ENCODE results near the gene B3GALT2.
"Not testable (repeated sequence)": the region's sequence is repeated elsewhere in the genome, so short reads cannot be mapped to it uniquely, and the experiment has no call there.

B3GALT2 gene, protein sequence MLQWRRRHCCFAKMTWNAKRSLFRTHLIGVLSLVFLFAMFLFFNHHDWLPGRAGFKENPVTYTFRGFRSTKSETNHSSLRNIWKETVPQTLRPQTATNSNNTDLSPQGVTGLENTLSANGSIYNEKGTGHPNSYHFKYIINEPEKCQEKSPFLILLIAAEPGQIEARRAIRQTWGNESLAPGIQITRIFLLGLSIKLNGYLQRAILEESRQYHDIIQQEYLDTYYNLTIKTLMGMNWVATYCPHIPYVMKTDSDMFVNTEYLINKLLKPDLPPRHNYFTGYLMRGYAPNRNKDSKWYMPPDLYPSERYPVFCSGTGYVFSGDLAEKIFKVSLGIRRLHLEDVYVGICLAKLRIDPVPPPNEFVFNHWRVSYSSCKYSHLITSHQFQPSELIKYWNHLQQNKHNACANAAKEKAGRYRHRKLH

DNA sequence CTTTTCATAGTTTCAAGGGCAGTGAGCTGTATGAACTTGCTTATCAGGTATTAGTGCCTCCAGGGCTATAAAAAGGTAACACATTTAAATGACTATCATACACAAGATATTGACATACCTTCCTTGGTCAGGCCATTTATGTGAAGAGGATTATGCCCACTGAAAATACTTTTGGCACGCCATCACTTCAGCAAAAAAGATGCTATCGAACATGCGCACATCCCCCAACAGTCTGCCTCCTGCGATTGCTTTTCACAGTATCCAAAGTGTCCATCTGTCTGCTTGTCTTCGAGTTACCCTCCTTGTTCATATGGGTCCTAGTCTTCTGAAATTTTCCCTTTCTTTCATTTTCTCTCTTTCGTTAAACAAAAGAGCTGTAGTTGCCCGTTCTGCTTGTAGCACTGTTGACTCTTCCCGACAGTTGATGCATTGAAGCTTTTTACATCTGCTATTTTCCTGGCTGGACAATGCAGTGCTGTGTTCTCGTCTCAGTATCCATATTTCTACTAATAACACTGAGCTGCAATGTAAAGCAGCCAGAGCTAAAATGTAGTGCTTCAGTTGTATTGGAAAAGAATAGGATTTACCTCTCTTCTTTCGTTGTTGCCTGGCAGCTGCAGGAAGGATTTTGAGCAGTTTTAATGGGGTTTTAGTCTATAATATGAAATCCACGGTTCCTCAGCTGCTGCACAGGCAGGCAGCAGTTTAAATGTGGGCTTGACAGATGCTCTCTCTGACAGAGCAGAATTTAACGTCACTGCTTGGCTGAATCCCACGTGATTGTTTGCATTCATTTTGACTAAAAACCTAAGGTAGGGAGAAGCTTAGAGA, at the start of gene B3GALT2:
Gene B3GALT2 (minus strand): TSS at position 713 of the 831 bp plus-strand sequence. CDS start 5,051 bp downstream, outside the sequence.
- peak; percentile 63 for DNase-seq (ENCODE audit: low spot score)

GRCh38 chr1:193234530-193234929, 48.1 kb upstream of the B3GALT2 start:
- DNase-seq (ENCODE audit: low spot score), result no peak

DNA sequence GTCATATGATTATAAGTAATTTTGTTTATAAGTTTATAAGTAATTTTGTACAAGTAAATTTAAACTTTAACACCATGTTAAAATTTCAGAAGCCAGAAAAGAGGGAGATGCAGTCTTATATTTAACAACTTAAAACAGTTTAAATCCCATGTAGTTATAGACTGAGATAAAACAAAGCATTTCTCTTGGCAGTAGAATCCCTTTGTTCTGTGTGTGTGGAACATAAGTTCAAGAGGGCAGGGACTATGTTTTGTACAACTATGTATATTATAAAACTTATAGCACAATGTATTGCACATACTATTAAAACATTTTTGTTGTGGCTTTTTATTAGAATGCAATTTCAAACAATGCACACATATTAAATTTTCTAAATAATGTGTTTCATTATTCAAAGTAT, 44.7 kb upstream of the B3GALT2 start:
- DNase-seq (ENCODE audit: low spot score), result not testable (repeated sequence)

GRCh38 chr1:193229136-193229535, 42.7 kb upstream of the B3GALT2 start:
- DNase-seq (ENCODE audit: low spot score), result no peak

GRCh38 chr1:193222056-193222615, 35.7 kb upstream of the B3GALT2 start:
- no peak for DNase-seq (ENCODE audit: low spot score)

GRCh38 chr1:193221651-193222050, 35.2 kb upstream of the B3GALT2 start:
- no peak for DNase-seq (ENCODE audit: low spot score)

- DNase-seq (ENCODE audit: low spot score), result no peak
Observed at GRCh38 chr1:193219391-193219790, 33.0 kb upstream of the B3GALT2 start.

- DNase-seq (ENCODE audit: low spot score), result no peak
Observed at GRCh38 chr1:193216920-193217319, 30.5 kb upstream of the B3GALT2 start.

DNA sequence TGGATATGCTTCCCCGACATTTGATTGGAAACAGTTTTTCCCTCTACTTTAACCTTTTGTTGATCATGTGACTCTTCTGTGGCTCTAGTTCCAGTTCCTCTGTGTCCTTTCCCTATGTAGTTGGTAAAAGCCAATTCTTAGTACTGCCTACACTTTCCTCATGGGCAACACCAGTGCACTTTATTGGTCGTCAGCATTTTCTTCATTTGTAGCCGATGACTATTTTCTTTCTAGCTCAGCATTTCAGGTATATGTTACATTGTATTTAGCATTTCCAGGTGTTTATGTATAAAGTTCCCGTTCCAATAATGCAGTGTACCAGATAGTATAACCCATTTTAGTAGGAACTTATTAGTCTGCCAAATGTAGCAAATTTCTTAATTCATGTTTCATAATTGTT, 27.6 kb upstream of the B3GALT2 start:
- DNase-seq (ENCODE audit: low spot score), result no peak

DNA sequence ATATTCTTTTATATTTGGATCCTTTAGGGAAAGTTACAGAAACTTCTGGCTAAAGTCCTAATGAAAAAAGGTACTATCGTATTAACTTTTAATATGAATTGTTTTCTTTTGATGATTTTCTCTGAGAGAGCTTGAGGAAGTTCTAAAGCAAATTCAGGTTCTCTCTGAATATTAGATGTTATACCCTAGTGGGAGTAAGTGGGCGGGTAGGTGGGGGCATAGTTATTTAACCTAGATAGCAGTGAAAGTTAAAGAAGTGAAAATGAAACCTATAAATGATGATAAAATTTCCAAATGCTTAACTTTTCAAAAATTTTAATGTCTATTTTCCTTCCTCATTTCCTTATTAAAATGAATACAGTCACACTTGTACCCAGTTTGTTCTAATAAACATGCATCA, 26.2 kb upstream of the B3GALT2 start:
- DNase-seq (ENCODE audit: low spot score), result no peak

GRCh38 chr1:193211539-193211938, 25.1 kb upstream of the B3GALT2 start:
- no peak for DNase-seq (ENCODE audit: low spot score)

DNA sequence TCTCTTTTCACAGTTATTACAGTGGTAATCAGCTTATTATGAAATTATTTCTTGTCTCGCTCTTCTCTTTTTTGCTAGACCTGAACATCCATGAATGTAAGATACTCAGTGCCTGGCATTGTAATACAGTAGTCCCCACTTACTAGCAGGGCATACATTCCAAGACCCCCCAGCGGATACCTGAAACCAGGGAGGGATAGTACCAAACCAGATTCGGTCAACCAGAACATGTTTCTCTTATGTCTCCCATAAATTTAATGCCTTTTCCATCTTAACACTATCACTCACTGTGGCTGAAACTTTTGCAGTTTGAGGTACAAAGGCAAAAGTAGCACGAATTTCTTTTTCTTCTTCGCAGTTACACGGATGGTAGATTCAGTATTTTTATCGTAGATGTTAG, 24.6 kb upstream of the B3GALT2 start:
- no peak for DNase-seq (ENCODE audit: low spot score)

- DNase-seq (ENCODE audit: low spot score), result no peak
Observed at GRCh38 chr1:193201021-193201420, 14.6 kb upstream of the B3GALT2 start.

- DNase-seq (ENCODE audit: low spot score), result no peak
Observed at GRCh38 chr1:193199940-193200339, 13.5 kb upstream of the B3GALT2 start.

- DNase-seq (ENCODE audit: low spot score), result no peak
Observed at GRCh38 chr1:193192586-193192985, 6.2 kb upstream of the B3GALT2 start.

DNA sequence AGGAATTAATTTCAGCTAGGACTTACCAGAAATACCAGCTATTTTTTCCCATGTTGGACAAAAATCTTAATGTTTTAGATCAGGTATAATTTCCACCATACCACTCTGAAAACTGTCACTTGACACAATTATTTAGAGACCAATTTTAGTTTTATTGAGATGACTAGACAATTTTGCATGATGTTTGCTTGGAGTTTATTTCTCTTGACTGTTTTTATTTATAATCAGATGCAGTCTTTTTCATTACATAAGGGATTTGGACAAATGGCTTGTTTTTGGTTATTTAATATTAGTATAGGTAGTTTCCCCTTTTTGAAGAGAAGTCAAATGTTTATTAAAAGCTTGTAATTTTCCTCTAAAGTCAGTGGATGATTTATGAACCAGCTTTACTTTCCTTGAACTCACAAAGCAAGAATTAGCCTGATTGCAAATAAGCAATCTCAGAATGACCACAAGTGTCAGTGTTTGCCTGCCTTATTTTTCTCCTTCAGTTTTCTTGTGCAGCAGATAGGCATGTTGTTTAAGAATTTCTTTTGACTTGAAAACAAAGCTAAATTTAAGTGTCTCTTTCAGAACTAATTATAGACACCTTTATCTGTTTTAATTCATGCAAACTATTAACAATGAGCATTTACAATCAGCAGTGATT, 3.8 kb upstream of the B3GALT2 start:
- no peak for DNase-seq (ENCODE audit: low spot score)

DNA sequence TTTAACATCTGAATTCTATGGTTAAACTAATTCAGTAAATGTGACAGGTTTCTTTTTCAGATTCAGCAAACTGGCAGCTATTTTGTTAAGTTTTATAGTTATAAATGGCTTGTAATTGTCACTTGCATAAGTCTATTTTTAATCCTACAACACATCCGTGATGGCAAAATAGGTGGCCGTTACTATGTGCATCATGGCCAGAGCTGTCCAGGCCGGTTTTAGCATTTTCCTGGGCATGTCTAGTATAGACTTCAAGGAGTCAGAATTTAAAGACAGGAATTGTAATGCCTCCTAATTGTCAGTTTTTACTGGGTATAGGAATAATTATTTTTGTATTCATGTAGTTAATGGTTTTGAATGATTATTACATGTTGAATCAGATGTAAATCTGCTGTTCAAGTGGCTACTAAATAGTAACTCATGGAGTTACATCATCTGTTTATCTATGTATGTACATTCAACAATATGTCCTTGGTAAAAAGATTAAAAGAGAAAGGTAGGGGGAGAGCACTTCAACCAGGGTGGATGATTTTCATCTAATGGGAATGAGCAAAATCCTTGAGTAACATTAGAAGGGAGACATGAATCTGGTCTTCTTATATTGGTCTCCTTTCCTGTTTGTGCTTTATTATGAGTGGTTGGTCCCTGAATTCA, 3.2 kb upstream of the B3GALT2 start:
- no peak for DNase-seq (ENCODE audit: low spot score)

DNA sequence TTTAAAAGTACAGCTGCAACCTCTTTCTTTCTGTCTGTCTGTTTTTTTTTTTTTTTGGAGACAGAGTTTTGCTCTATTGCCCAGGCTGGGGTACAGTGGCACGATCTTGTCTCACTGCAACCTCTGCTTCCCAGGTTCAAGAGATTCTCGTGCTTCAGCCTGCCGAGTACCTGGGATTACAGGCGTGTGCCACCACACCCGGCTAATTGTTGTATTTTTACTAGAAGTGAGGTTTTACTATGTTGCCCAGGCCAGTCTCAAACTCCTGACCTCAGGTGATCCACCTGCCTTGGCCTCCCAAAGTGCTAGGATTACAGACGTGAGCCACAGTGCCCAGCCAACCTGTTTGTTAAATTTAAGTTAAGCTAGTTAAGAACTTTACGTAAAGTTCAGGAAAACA, 2.5 kb upstream of the B3GALT2 start:
- not testable (repeated sequence) for DNase-seq (ENCODE audit: low spot score)

DNA sequence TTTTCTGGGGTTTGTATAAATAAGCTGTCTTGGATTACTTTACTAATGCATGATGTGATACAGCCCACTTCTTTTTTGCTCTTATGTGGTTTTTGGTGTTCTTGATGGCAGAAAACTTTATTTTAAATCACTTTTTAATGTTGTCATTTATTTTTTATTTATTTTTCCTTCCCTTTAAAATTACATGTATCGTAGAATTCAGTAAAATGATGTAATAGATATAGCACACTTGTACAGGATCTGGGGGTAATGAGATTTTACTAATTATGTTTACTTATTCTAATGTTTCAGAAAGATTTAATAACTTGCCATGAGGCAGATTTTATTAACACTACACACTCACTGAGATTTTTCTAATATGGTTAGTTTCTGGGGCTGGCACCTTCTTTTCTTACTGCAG, 701 bp upstream of the B3GALT2 start:
- DNase-seq (ENCODE audit: low spot score), result no peak

- no peak for DNase-seq (ENCODE audit: low spot score)
Observed at GRCh38 chr1:193185211-193185610, 1.2 kb downstream of the B3GALT2 start.

DNA sequence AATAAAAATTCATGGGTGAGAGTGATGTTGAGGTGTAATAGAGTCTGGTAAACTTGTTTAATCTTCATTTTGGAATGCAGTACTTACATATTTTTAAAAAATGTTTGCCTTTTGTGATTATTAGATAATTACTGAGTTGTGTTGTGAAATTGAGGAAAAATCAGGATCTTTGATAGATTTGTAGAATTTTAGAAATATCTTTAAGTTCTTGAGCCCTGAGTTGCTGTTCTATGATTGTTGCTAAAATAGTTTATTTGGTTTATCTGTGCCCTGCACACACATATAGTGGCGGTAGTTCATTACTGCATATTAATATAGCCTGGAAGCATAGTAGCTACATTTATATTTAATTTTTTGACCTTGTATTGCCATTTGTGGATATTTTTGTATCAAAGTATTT, 1.6 kb downstream of the B3GALT2 start:
- no peak for DNase-seq (ENCODE audit: low spot score)
